GM18907 (cell line): ENCODE data around the gene ZSCAN21.

ENCODE experiments used
- ATAC-seq: cut with Tn5 transposase; IDR thresholded peaks from one replicate; pipeline ENCODE4 v1.9.1; 2021; ENCODE audit warnings: mild to moderate bottlenecking, moderate library complexity; ENCODE audit not compliant: unreplicated experiment

The ZSCAN21 gene

GRCh38 chr7:100024020-100024619, 25.5 kb upstream of the ZSCAN21 start:
- ATAC-seq, result no peak

DNA sequence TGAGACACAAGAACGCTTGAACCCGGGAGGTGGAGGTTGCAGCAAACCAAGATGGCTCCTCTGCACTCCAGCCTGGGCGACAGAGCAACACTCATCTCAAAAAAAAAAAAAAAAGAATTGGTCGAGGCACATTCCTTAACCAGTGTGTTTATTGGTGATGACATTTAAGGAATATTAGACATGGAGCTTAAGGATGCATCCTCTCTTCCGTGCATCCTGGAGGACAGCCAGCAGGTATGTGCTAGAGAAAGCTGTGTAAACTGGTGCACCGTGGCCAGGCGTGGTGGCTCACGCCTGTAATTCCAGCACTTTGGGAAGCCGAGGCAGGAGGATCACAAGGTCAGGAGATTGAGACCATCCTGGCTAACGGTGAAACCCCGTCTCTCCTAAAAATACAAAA, 22.4 kb upstream of the ZSCAN21 start:
- ATAC-seq, result no peak

DNA sequence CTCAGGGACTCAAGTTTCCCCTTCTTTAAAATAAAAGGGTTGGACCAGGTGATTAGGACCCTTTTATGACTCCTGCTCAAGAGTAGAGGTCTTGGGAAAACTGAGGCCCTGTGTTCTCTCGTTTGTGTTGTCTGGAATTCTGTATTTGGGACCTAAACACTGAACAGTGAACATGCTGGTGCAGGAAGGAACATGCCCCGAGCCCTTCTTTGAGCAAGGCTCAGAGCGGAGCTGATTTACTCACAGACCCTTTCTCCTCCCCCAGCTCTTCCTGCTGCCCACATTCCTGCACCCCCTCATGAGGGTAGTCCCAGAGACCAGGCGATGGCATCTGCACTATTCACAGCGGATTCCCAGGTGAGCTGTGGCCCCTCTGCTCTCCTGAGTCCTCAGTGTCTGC, 20.0 kb upstream of the ZSCAN21 start:
- no peak for ATAC-seq

GRCh38 chr7:100033526-100033925, 16.0 kb upstream of the ZSCAN21 start:
- no peak for ATAC-seq

DNA sequence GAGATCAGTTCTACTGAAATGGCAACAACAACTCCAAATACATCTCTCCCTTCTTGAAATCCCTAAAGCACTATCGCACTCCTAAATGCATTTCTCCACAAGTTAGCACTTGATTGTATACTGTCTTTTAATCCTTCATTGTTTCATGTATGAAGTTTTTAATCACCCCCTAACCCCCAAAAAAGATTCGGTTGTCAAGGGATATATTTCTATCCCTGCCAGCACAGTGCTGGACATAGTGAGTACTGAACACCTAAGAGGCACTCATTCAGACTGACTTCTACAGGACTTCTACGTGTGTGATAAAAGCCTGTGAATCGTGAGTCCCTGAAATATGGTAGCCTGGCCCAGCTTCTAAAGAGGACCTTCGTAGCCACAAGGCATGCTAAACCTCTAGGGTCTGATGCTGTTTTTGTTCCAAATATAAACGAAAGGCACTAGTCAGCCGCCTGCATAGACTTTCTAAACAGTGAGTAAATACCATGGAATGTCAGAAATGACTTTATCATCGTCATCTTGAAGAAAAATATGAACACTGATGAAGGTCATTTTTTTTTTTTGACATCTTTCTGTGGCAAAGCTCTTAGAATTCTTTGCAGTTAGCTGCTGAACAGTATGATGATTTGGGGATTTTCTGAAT, 14.6 kb upstream of the ZSCAN21 start:
- no peak for ATAC-seq

- ATAC-seq, result no peak
These were observed 13.7 kb upstream of the ZSCAN21 start for GRCh38 chr7:100035876-100036275.

- ATAC-seq, result no peak
These were observed 11.2 kb upstream of the ZSCAN21 start for GRCh38 chr7:100038326-100038725.

DNA sequence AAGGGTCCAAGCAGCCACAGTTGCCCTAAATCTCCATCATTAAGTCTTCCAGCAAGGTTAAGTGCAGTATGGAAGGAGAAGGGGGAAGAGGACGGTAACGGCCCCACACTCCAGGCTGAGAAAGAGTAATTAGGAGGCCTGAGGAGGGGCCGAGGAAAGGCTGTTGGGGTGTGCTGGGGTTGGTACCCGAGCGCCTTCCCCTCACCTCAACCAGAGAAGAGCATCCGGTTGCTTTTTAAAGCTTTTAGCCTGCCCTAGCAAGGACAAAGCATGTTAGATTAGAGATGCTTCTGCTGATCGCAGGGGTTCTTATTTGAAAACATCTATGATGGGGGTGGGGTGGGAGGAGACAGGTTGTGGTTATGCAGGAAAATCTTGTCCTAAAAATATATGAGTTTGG, 9.0 kb upstream of the ZSCAN21 start:
- no peak for ATAC-seq

DNA sequence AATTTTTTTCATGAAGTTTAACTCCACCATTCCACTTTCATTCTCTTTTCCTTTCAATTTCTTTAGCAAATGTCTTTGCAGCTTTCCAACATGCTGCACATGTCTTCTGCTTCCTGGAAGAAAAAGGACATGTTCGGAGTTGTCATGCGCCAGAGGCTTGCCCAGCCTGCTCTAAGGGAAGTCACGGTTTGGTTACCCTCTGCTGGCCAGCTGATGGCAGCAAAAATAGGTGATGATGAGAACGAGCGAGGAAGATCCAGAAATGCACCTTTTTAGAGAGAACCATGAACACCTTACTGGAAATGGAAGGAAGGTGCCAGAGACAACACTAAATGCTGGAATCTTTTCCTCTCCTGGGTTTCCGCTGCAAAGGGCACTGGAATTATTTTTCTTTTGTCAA, 4.9 kb upstream of the ZSCAN21 start:
- no peak for ATAC-seq

DNA sequence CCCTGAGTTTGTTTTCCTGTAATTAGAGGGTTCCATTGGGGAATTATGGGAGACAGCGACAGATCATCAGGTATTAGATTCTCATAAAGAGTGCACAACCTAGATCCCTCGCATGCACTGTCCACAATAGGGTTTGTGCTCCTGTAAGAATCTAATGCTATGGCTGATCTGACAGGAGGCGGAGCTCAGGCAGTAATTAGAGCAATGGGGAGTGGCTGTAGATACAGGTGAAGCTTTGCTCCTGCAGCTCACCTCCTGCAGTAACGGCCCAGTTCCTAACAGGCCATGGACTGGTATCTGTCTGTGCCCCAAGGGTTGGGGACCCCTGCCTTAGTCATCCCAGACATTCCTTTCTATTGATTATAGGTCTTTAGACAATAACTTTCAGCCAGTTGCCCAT, 894 bp upstream of the ZSCAN21 start:
- no peak for ATAC-seq

DNA sequence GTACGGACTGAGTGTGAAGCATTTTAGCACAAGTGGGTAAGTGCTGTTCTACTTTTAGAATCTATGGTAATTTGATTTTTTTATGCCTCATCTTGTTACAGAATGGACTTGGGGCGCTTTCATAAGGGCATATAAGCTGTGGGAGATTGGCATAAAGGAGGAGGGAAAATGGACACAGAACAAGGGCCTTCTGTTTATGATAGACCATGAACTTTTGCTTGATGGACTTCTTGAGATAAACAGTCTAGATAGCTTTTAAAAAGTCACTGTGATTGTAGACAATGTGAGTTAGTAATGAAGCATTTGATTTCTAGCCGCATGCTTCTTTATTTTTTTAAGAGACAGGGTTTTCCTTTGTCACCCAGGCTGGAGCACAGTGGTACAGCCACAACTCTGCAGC, 2.0 kb downstream of the ZSCAN21 start:
- no peak for ATAC-seq

DNA sequence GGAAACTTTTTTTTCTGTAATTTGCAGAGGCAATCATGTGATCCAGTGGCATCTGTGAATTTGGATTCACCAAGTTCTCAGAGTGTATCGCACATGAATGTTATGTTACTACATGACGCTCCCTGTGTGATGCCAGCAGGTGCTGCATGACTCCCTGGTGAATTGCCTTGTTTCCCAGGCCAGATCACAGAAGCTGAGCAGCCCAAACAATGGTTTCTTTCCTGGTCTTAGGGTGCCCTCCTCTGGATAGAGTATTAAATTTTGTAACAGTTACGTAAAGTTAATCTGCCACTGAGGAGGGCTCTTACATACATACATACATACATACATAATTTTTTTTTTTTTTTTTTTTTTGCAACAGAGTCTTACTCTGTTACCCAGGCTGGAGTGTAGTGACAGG, 3.6 kb downstream of the ZSCAN21 start:
- ATAC-seq, result no peak

DNA sequence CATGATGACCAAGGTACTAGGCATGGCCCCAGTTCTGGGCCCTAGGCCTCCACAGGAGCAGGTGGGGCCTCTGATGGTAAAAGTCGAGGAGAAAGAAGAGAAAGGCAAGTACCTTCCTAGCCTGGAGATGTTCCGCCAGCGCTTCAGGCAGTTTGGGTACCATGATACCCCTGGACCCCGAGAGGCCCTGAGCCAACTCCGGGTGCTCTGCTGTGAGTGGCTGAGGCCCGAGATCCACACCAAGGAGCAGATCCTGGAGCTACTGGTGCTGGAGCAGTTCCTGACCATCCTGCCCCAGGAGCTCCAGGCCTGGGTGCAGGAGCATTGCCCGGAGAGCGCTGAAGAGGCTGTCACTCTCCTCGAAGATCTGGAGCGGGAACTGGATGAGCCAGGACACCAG, 7.4 kb downstream of the ZSCAN21 start:
- no peak for ATAC-seq

DNA sequence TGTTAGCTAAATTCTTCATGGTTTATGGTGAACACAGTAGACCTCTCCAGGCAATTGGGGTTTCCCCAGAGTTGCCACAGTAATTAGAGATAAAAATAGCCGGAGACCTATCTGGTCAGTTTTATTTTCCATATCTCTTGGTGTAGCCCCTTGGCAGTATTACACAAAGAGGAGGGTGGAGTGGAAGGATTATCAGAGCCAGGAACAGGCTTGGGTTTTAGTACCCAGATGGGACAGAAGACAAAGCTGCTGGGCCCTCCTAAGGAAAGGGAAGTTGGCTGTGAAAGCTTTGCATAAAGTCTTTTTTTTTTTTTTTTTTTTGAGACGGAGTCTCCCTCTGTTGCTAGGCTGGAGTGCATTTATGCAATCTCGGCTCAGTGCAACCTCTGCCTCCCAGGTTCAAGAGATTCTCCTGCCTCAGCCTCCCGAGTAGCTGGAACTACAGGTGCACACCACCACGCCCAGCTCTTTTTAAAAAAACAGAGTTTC, 9.7 kb downstream of the ZSCAN21 start:
- no peak for ATAC-seq

GRCh38 chr7:100061518-100062193, 12.1 kb downstream of the ZSCAN21 start:
- no peak for ATAC-seq

- no peak for ATAC-seq
These were observed 13.8 kb downstream of the ZSCAN21 start for GRCh38 chr7:100063376-100063775.

- ATAC-seq, result no peak
These were observed 14.6 kb downstream of the ZSCAN21 start for GRCh38 chr7:100064162-100064561.

GRCh38 chr7:100065452-100066186, 16.0 kb downstream of the ZSCAN21 start:
- ATAC-seq, result no peak

- no peak for ATAC-seq
These were observed 17.4 kb downstream of the ZSCAN21 start for GRCh38 chr7:100066953-100067352.

DNA sequence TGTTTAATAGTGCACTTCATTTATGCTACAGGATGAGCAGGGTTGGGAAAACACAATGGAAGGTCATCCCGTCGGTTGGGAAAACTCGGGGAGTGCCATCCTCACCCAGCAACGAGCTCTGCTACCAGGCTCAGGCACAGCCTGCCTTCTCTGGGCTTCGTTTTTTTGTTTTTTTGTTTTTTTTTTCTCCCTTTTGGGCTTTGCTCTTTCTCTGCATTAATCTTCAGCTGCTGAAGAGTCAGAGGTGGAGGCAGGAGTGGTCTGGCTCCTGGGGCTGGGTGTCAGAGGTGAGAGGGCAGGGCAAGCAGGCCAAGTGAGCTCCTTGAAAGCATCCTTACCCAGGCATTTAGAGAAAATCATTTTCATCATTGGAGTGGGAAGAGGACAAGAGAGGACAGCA, 20.4 kb downstream of the ZSCAN21 start:
- no peak for ATAC-seq

DNA sequence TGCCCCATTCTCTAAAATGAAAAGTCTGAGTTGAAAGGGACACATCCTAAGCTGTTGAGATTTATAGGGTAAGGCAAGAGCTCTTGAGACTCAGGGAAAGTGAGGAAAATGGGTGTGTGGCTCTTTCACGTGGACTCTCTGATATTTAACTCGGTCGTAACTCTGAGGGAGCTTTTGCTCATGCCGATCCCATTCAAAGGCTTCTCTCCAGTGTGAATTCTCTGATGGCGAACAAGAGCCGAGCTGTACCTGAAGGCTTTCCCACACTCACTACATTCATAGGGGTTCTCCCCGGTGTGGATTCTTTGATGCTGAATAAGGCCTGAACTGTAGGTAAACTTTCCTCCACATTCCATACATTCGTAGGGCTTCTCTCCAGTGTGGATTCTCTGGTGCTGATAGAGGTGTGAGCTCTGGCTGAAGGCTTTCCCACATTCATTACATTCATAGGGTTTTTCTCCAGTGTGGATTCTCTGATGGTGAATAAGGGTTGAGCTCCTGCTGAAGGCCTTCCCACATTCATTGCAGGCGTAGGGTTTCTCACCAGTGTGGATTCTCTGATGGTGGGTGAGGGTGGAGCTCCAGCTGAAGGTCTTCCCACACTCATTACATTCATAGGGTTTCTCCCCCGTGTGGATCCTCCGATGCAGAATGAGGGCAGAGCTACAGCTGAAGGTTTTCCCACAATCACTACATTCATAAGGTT, 21.6 kb downstream of the ZSCAN21 start:
- no peak for ATAC-seq
